Endothelial cell of umbilical vein (primary cell): Measurements from ENCODE around the gene CHRM2. TPM values are rescaled to one million over a fixed set of nuclear protein-coding genes. Genes with fewer than 3 reads are reported as not detected.

Experiments
- BruUV-seq: library from RNA; stranded (reverse); fragments of 400-500 nt; replicated peaks from 2 replicates; lab custom pipeline; 2021; lab: Mats Ljungman, UMichigan
- CTCF ChIA-PET: fragments of 300-600, 350-600 bp; sonication (Branson Sonifier 250); formaldehyde crosslinking; loops from one replicate; lab custom pipeline; 2021; ENCODE audit warnings: antibody characterized with exemption, inconsistent platforms; lab: Charles Lee
- POLR2A ChIA-PET: fragments of 300-600, 350-600 bp; sonication (Branson Sonifier 250); formaldehyde crosslinking; loops from one replicate; lab custom pipeline; 2021; ENCODE audit warnings: antibody characterized with exemption, inconsistent platforms; lab: Charles Lee
- DNase-seq: peaks from one replicate; pipeline ENCODE4 v3.0.0-alpha.2; 2011; ENCODE audit warnings: low read depth, low spot score
- FAIRE-seq: peaks from 2 replicates; lab custom pipeline; 2011; peaks lifted over from hg19 to GRCh38; lab: Jason Lieb, UNC
- H2AFZ ChIP-seq: 2 replicates; pipeline ENCODE4 v1.6.0; 2012; ENCODE audit warnings: low read depth, low read length, control low read depth, inconsistent platforms
- H3K27ac ChIP-seq: 2 replicates; pipeline ENCODE4 v1.5.1; 2011; ENCODE audit warnings: low read depth, mild to moderate bottlenecking, control low read depth, low read length, moderate library complexity; ENCODE audit not compliant: insufficient read depth
- H3K27me3 ChIP-seq, 2 experiments: 2 replicates each; pipeline versions ENCODE4 v1.6.0 to v1.6.1; 2011; ENCODE audit warnings: low read length in 2 of 2, mixed read lengths in 1 of 2; ENCODE audit not compliant: control insufficient read depth in 2 of 2, insufficient read depth in 2 of 2
- H3K36me3 ChIP-seq, 2 experiments: 2 replicates in 1 of 2; 3 replicates in 1 of 2; pipeline ENCODE4 v1.5.1; 2011; ENCODE audit warnings: low read length in 2 of 2, mild to moderate bottlenecking in 1 of 2, moderate library complexity in 1 of 2; ENCODE audit not compliant: control insufficient read depth in 2 of 2, insufficient read depth in 2 of 2; ENCODE audit errors: extremely low read depth in 1 of 2
- H3K4me1 ChIP-seq: 3 replicates; pipeline ENCODE4 v1.5.1; 2011; ENCODE audit warnings: mild to moderate bottlenecking, low read length; ENCODE audit not compliant: control insufficient read depth, insufficient read depth; ENCODE audit errors: extremely low read depth
- H3K4me2 ChIP-seq: 2 replicates; pipeline ENCODE4 v1.6.1; 2011; ENCODE audit warnings: low read length, control low read depth, mixed read lengths; ENCODE audit not compliant: insufficient read depth
- H3K4me3 ChIP-seq, 3 experiments: fragments of 200-600 bp in 1 of 3; sonication (generic), shearing (Covaris generic) in 1 of 3; replicated peaks in 1 of 3; 2 replicates each; pipeline ENCODE4 v1.5.1; 2011 to 2016; ENCODE audit warnings: control low read depth in 3 of 3, low read length in 3 of 3, mild to moderate bottlenecking in 2 of 3, inconsistent platforms in 1 of 3, low read depth in 1 of 3, moderate library complexity in 1 of 3; ENCODE audit not compliant: insufficient read depth in 1 of 3
- H3K79me2 ChIP-seq: 2 replicates; pipeline ENCODE4 v1.6.0; 2012; ENCODE audit warnings: low read length, inconsistent platforms; ENCODE audit not compliant: control insufficient read depth, insufficient read depth
- H3K9ac ChIP-seq: replicated peaks from 2 replicates; pipeline ENCODE3; 2011; ENCODE audit warnings: low read length, control low read depth; ENCODE audit not compliant: insufficient read depth; ENCODE audit errors: extremely low read depth
- H3K9me1 ChIP-seq: replicated peaks from 3 replicates; pipeline ENCODE4 v1.6.0; 2011; ENCODE audit warnings: mild to moderate bottlenecking, low read length; ENCODE audit not compliant: control insufficient read depth, insufficient read depth; ENCODE audit errors: extremely low read depth
- H3K9me3 ChIP-seq: replicated peaks from 2 replicates; pipeline ENCODE4 v1.5.1; 2012; ENCODE audit warnings: low read length, inconsistent platforms; ENCODE audit not compliant: control insufficient read depth, insufficient read depth
- H4K20me1 ChIP-seq: replicated peaks from 2 replicates; pipeline ENCODE3; 2011; ENCODE audit warnings: mild to moderate bottlenecking, low read length; ENCODE audit not compliant: control insufficient read depth, insufficient read depth; ENCODE audit errors: extremely low read depth
- EZH2 ChIP-seq: IDR thresholded peaks from 2 replicates; pipeline ENCODE4 v1.6.1; 2012; ENCODE audit warnings: borderline replicate concordance, low read depth, mild to moderate bottlenecking, moderate library complexity, low read length, inconsistent platforms; ENCODE audit not compliant: severe bottlenecking
- FOS ChIP-seq: IDR thresholded peaks from 2 replicates; pipeline ENCODE4 v1.6.1; 2011; ENCODE audit warnings: mild to moderate bottlenecking, low read length, moderate library complexity, borderline replicate concordance; ENCODE audit not compliant: insufficient read depth
- GATA2 ChIP-seq: IDR thresholded peaks from 2 replicates; pipeline ENCODE4 v1.7.0; 2011; ENCODE audit warnings: low read depth, mild to moderate bottlenecking, moderate library complexity, mixed read lengths, low read length; ENCODE audit not compliant: insufficient read length, insufficient read depth
- JUN ChIP-seq: IDR thresholded peaks from 2 replicates; pipeline ENCODE4 v1.6.1; 2011; ENCODE audit warnings: borderline replicate concordance, low read depth; ENCODE audit not compliant: insufficient read length, insufficient read depth
- MAX ChIP-seq: IDR thresholded peaks from 2 replicates; pipeline ENCODE4 v1.6.1; 2011; ENCODE audit not compliant: insufficient read depth, insufficient read length
- POLR2AphosphoS5 ChIP-seq: IDR thresholded peaks from 2 replicates; pipeline ENCODE4 v1.6.1; 2012; ENCODE audit warnings: low read depth, mild to moderate bottlenecking, control low read depth, low read length, moderate library complexity; ENCODE audit not compliant: insufficient read depth
- dilution Hi-C: fragments of 300-500 bp; cut with MboI; formaldehyde crosslinking; loops from one replicate; pipeline ENCODE4 v1.15.0; 2019; ENCODE audit warnings: low sequenced_read_pairs; ENCODE audit not compliant: extremely low pct_ligation_motif_present
- intact Hi-C: fragments of 100-400 bp; cut with micrococcal nuclease; formaldehyde crosslinking; loops from one replicate; pipeline ENCODE4 v1.10.0; 2022
- polyA plus RNA-seq, 4 experiments: library from polyadenylated mRNA; depleted of rRNA in 3 of 4; stranded (reverse) in 3 of 4; unstranded in 1 of 4; fragments of >200 nt; gene quantifications; 2 replicates each; pipeline versions ENCODE4 v1.2.1 to v1.2.3, GENCODE V29; 2011 to 2012; ENCODE audit warnings: missing spikeins in 1 of 4
- total RNA-seq: library from RNA; stranded (reverse); gene quantifications from 2 replicates; pipeline ENCODE4 v1.2.3, GENCODE V29; 2021

Gene CHRM2
- total and polyA plus RNA-seq, 2 donors (not counting 3 experiments of a cell fraction or from before 2014, with no cell fraction given) = not detected

DNA sequence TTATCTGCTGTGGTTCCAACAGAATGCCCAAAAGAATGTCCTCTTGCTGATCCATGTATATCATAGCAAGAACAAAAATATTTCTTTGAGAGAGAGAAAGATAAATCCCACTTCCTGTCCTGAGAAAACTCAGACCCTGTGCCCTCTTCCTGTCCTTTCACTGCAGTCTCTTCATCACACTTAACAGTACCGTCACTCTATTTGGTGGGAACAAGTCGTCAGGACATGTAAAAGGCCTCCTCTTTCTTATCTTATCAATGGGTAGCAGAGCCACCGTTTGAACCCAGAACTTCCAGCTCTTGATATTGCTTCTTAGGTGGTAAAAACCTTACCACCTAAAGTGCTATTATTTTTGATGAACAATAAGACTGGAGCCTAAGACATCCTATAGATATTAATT, 43.9 kb downstream of the CHRM2 start:
- no TSS peak for BruUV-seq
- TF ChIP-seq MAX (no peak), JUN (no peak), POLR2AphosphoS5 (no peak), EZH2 (no peak)
- FAIRE-seq = no peak
- Histone ChIP-seq H3K4me3 (no peak overlapping the region), H3K4me2 (no peak overlapping the region), H3K4me1 (no peaks in the 10 kb centered on the region), H3K36me3 (no peaks in the 10 kb centered on the region), H3K9me1 (no peaks in the 10 kb centered on the region), H4K20me1 (no peaks in the 10 kb centered on the region), H3K27me3 (no peaks in the 10 kb centered on the region), H2AFZ (no peak overlapping the region), H3K79me2 (no peaks in the 10 kb centered on the region), H3K27ac (no peak overlapping the region), H3K9me3 (no peaks in the 10 kb centered on the region), H3K9ac (no peak overlapping the region)
- no peak for DNase-seq
- dilution Hi-C loops = no loop called here
- CTCF ChIA-PET = no interaction called here
- POLR2A ChIA-PET = no interaction called here
- intact Hi-C loops = no loop called here

DNA sequence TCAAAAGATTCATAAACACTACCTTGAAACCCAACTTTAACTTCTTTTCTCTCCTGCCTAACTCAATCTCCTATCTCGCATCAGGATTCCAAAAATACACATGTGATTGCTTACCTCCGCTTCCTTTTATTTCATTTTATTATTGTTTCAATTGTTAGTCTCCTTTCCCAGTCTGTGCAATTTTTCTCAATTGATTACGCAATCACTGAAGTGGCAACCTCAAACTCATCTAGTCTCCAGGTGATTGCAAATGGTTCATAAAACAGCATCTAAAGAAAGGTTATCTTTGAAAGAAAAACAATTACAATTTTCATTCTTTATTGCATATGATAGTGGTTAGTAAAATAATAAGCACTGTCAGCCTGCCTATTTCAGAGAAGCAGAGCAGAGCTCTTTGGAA, 45.6 kb downstream of the CHRM2 start:
- FAIRE-seq (no peak), DNase-seq (no peak)
- CTCF ChIA-PET = no interaction called here
- no peaks in the 10 kb centered on the region for H3K79me2 ChIP-seq
- no peaks in the 10 kb centered on the region for H3K4me1 ChIP-seq
- POLR2A ChIA-PET = no interaction called here
- H3K4me3 ChIP-seq = no peak overlapping the region
- no peaks in the 10 kb centered on the region for H3K27me3 ChIP-seq
- intact Hi-C loops = no loop called here
- H3K9me3 ChIP-seq = no peaks in the 10 kb centered on the region
- no peak overlapping the region for H3K9ac ChIP-seq
- H3K9me1 ChIP-seq = no peaks in the 10 kb centered on the region
- dilution Hi-C loops = no loop called here
- no peaks in the 10 kb centered on the region for H4K20me1 ChIP-seq
- no peak overlapping the region for H3K4me2 ChIP-seq
- H2AFZ ChIP-seq = no peak overlapping the region
- no peak overlapping the region for H3K27ac ChIP-seq
- TF ChIP-seq MAX (no peak), FOS (no peak), EZH2 (no peak), GATA2 (no peak)
- no TSS peak for BruUV-seq
- H3K36me3 ChIP-seq = no peaks in the 10 kb centered on the region
